GM12872 (cell line): Measurements from ENCODE around the gene DHCR7.

Experiments
- TF ChIP-seq, protein P1 (sequence below): IDR thresholded peaks from 3 replicates; pipeline ENCODE4 v1.5.1; 2011; ENCODE audit warnings: low read depth, mild to moderate bottlenecking, low read length, moderate library complexity; ENCODE audit not compliant: insufficient read depth

Gene DHCR7

DNA sequence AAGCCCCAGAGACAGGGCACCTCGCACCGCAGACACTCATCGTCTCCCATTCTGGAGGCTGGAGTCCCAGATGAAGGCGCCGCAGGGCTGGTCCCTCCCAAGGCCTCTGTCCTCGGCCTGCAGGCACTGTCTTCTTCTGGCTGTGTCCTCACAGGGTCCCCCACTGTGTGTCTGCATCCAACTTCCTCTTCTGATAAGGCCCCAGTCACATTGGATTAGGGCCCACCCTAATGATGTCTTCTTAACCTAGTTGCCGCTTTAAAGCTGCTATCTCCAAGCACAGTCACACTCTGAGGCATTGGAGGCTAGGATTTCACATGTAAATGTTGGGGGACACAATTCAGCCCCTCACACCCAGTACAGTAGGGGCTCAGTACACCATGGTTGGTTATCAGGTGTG is 48.9 kb downstream of the DHCR7 start:
- TF ChIP-seq, protein P1, sequence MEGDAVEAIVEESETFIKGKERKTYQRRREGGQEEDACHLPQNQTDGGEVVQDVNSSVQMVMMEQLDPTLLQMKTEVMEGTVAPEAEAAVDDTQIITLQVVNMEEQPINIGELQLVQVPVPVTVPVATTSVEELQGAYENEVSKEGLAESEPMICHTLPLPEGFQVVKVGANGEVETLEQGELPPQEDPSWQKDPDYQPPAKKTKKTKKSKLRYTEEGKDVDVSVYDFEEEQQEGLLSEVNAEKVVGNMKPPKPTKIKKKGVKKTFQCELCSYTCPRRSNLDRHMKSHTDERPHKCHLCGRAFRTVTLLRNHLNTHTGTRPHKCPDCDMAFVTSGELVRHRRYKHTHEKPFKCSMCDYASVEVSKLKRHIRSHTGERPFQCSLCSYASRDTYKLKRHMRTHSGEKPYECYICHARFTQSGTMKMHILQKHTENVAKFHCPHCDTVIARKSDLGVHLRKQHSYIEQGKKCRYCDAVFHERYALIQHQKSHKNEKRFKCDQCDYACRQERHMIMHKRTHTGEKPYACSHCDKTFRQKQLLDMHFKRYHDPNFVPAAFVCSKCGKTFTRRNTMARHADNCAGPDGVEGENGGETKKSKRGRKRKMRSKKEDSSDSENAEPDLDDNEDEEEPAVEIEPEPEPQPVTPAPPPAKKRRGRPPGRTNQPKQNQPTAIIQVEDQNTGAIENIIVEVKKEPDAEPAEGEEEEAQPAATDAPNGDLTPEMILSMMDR: no peak

DNA sequence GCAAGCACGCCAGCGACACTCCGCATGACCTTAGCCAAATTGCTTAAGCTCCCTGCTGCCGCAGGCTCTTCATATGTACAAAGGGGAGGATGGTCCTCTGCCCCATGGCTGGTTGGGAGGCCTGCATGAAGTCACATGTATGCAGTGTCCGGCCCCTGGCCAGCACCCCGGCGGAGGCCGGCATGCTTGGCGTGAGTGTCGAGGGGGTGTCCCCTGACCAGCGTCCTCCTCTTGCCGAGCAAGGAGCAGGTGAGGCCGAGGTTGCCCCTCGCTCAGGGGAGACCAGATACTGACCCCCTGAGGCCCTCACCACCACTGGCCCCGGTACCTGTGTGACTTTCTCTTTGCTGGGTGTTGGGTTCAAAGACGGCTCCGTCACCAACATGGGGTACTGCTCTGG is 50.2 kb downstream of the DHCR7 start:
- TF ChIP-seq, protein P1: no peak

DNA sequence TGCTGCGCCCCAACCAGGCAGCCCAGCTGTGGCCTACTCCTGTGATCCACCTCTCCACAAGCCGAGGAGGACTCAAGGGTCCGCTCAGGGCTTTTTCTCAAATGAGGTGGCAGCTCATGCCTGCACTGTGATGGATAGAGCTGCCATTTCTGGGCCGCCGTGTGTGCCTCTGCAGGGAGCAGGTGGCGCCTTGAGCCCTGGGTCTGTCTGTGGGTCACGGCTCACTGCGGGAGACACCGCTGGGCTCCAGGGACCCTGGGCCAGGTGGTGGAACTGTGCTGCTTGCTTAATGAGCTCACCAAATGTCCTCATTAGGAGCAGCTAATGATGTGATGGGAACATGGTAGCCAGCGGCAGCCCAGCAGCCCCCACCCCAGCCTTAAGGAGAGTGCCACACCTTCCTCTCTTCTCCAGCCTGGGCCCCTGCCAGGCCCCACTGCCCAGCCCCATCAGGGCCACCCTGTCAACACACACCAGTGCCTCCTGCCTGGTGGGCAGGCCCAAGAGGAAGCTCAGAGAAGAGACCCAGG is 50.8 kb downstream of the DHCR7 start:
- TF ChIP-seq, protein P1: no peak

DNA sequence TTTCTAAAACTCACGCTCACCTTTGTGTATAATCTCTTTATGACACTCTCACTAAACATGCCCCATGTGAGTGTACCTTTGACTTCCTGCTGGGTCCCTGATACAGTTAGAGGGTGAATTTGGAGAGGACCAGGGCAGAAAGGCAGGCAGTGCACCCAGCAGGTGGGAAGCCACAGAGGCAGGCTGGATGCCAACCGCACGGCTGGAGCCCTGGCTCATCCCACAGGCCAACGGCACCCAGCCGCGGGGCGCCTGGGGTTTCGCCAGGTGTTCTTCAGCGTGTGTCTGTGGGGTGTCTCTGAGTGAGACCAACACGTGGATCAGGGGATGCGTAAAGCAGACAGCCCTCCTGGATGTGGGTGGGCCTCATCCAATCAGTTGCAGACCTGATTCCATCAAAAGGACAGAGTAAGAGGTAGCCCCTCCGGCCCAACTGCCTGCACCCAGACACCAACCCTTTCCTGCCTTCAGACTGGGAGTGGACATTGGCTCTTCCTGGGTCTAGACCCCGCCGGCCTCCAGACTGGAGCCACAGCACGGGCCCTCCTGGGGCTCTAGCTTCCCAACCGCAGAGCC is 51.6 kb downstream of the DHCR7 start:
- TF ChIP-seq, protein P1: no peak

DNA sequence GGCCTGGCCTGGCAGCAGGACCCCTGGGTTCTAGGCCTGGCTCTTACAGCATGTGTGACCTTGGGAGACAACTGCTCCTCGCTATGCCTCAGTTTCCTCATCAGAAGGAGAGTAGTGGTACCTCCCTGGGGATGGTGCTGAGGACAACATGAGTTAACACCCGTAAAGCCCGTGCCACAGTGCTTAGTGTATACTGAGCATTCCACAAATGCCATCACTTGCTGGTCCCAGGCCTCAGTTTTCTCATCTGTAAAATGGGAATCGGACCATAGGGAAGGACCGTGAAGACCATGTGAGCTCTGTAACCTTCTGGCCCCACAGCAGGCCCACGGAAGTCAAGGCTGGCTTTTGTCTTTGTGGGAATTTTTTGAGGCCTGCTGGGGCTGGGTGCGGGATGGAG is 52.4 kb downstream of the DHCR7 start:
- TF ChIP-seq, protein P1: no peak

DNA sequence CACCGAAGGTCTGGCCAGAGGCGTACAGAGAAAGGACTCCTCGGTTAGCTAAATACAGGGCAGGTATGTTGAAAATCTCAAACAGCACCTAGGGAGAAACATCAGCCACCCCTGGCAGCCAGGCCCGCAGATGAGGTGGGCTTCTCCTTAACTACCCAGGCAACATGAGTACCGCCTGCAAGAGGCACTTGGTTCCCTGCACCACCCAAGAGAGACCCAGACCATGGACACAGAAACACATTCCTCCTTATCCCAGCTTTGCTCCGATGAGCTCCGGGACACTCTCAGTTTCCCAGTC is 53.0 kb downstream of the DHCR7 start:
- TF ChIP-seq, protein P1: no peak

DNA sequence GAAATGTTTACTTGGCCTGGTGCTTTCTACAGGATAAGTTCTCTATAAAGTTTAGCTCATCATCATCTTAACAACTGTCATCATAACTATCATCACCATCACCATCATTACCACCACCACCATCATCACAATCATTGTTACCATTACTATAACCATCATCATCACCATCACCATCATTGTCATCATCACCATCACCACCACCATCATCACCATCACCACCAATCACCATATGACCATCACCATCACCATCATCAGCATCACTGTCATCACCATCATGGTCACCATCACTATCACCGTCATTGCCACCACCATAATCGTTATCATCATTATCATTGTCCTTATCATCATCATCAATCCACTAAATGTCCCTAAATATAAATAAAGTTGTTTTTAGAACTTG is 54.9 kb downstream of the DHCR7 start:
- TF ChIP-seq, protein P1: no peak

DNA sequence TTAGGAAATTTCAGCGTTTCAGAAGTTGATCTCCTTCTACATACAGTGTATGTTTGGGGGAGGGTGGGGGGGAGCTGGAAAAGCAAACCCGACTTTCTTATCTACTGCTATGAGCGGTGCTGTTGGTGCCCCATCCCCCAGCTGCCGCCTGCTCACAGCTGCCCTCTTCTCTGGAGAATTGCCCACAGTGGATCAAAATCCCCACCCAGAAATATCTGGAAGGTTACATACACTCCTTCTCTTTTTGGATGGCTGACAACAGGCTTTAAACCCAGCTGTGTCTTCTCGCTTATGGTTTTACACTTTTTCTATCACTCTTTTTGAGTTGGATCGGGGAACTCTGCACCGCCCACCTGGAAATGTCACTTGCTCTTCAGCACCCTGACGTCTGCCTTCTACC is 56.4 kb downstream of the DHCR7 start:
- TF ChIP-seq, protein P1: no peak
